Measurements from ENCODE around the gene HOXC9.

The HOXC9 gene

DNA sequence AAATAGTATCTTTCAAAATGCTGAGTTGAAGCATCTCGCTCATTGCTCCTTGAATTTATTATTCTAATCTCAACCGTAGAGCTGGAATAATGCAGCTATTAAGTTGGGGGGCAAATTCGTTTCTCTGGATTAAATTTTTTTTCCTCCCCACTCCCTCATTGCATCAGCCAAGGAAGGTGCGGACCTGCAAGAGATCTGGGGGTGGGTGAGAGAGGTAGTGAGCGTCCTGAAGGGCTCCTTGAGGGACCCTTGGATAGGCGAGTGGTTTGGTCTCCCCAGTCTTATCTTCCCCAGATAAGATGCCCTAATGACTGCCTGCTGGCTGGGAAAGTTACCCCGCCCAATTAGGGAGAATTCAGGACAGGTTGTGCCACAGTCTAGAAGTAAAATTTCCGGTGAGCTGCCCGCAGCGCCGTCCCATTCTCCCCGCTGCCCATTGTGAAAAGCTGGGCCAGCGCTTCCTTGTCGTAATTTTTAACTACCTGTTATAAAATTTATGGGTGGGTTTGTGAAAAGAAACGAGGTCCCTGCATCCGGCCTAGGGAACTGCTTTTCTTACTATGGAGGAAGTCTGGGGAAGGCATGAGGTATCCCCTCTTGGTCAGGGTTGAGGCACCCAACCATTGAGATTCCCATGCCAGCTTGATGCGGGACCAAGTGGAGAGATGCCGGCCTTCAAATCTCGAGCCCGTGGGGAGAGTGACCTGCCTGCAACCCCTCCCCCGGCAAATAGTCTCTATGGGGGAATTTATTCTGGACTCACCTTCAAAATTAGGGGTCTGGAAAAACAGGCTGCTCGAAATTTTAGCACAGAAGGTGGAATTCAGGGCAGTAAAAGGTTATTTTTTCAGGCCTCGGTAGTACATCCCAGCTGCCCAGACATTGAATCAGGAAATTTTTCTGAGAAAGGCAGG is 15.3 kb downstream of the HOXC9 start:
- DNase-seq: no peak

DNA sequence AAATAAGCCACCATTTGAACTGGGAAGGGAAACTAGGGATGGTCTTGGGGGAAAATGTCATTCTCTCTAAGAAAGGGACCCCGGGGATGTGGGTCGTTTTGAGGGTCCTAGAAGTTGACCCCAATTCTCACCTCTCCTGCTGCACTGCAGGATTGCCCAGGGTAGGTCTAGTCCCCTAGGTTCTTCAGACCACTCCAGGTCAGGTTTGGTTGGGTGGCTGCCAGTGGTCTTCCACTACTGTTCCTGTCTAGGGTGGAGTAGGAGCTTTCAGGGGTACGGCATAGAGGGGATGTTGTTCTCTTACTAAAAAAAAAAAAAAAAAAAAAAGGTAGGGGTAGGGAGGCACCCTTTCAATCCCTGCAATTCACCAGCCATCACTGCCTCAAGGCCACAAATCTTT is 16.1 kb downstream of the HOXC9 start:
- no peak for DNase-seq

DNA sequence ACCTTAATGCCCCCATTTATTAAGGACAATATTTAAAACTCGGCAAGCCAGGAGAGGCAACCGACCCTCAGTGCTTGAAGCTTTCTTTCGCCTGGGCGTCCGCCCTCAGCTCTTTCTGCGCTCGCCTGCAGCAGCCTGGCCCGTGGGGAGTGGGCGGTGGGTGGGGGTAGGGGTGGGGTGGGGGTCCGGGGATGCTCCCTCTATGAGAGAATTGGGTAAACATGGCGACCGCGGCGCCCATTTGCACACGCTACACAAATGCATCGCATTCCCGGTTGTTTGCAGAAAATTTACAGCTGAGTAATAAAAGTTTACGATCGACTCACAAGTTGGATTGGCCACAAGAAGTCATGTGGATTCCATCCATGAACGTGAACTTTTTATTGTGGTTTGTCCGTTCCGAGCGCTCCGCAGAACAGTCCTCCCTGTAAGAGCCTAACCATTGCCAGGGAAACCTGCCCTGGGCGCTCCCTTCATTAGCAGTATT is 16.6 kb downstream of the HOXC9 start:
- DNase-seq: peak; percentile 86

DNA sequence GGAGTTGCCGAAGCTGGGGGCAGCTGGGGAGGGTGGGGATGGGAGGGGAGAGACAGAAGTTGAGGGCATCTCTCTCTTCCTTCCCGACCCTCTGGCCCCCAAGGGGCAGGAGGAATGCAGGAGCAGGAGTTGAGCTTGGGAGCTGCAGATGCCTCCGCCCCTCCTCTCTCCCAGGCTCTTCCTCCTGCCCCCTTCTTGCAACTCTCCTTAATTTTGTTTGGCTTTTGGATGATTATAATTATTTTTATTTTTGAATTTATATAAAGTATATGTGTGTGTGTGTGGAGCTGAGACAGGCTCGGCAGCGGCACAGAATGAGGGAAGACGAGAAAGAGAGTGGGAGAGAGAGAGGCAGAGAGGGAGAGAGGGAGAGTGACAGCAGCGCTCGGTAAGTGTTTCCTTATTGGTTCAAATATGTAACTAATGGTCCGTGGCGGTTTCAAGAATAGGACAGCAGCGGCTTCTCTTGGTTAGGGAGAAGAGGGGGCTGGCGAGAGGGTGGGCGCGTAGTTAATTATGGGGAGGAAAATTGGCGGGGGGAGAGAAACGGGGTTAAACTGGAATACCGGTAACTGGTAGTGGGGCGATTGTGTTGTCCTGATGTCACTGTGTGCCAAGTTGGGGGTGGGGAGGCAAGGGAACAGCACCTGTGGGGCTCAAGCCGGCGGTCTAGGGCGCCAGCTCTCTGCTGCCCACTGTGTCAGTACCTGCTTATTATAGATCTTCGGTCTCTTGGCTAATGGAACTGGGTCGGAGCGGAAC is 17.2 kb downstream of the HOXC9 start:
- peak; percentile 75 for DNase-seq

DNA sequence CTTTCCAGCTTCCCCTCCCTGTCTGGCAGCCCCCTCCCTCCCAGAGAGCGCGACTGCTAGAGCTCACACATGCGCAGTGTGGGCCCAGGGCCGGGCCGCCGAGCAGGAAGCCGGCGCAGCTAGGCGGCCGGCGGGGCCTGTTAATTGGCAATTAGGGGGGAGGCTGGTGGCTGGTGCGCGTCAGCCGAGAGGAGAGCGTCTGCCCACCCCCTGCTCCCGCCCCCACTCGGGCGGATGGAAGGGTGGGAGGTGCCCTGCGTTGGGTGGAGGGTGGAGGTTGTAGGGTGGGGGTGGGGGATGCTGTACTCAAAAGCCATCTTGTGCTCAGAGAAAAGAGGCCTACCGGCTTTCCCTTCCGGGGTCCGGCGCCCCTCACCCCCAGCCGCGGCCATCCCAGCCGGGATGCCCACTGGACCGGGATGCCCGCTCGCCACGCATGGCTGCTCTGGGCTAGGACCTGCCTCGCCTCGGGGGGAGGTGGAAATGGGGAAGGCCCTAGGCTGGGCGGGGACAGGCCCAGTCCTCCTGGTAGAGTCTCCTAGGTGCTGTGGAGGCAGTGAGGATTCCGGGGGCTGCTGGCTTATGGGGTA is 18.0 kb downstream of the HOXC9 start:
- DNase-seq: peak; percentile 96

DNA sequence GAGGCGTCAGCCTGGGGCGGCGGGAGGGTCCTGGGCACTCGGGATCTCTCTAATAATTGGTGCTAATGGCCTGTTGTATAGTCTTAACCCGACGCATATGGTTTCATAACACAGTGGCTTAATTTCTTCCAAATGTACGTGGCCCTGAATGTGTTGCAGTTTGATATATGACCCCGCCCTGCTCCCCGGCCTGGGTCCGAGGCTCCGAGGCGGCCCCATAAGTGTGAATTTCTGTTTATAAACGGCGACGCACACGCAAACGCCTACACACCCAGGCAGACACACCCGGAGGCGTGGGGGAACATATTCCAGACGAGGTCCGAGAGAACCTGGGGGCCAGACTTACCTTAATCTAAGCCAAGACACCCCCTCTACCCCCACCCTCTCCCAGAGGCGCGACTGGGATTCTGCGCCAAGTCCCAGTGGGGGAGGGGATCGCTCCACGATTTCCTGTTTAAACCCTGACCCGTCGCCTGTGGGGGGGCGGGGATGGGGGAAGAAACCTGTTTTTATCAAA is 18.6 kb downstream of the HOXC9 start:
- DNase-seq: peak; percentile 66

DNA sequence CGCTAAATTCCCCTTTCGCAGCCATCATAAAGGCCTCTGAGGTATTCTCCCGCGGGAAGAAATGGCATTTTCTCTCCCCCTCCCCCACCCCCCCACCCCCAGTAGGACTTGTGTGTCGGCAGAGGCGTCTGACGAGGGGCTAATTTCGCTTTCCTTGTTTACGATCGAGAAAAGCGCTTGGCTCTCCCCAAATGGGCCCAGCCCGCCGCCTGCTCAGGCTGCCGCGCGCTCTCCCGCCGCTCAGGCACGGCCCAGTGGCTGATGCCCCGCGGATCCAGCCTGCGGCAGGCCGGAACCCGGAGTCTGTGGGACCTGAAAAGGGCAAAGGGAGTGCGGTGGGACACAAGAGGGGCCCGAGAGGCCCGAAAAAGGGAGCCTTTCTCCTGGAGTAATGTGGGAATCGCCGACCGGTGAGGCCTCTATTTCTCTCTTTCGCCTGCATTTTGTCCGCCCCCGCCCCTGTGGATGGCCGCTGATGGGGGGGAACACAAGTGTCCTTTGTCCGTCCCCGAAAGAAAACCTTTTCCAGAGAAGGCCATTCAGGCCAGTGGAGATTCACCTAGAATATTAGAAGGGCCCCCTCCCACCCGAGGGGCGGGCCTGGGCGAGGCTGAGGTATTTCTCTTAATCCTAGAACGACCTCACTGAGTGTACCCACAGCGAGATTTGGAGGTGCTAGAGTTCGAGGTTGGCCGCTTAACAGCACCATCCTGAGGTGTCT is 19.3 kb downstream of the HOXC9 start:
- DNase-seq: peak; percentile 57

DNA sequence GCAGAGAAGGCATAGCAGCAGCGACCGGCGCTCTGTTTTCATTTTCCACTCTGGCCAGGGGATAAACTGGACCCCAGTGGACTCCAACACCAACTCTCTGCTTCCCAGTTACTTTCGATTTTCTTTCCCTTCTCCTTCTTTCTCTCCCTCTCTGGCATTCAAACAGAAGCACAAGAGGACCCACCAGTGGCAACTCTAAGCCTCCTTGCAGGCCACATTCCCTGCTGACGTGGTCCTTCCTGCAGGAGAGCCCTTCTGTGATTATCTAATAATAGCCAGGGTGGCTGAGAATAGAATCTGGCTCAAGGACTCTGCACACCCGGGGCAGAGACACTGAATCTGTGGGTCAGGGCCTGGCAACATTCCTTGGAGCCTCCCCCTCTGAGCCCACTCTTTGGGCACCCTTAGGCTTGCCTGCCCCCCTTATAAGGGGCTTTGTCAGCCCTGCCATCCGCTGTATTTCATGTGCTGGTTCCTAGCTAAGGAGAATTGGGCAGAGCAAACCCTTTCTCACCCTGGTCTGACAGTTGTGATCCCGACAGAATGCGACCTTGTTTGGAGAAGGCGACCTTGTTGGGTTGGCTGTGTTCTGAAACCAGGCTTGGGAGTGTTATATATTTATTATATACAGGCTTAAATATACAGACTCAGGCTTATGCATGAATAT is 20.1 kb downstream of the HOXC9 start:
- no peak for DNase-seq

DNA sequence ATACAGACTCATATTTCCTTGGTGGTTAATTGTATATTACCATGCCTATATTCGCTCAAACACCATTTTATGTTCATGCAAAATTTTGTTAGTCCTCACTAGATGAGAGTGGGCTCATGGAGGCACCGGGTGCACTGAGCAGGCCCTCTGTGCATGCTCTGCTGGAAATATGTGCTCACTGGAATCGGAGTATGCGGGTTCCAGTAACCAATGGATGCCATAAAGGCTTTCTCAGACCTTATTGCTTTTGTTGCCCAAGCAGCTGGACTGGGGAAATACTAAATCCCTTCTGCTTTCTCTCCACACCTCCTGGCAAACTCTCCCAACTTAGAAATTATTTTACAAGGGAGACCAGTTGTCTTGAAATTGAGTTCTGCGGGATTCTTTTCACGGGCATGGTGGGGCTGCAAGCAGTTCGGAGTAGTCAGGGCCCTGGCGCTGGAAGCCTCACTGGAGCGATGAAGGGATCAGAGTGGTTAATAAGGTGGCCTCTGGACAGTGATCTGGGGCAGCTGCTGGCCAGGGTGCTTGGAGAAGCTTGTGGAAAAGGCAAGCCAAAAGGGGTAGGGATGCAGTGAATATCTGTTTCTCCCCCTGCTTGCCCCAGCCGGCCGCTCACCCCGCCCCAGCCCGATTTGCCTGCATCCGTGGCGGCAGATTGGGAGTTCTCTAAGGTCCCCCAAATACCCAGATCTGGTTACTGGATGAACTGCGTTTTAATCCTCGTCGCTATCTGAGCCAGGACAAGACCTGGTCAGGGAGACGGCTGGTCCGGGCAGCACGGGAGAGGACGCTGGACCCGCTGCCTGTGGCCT is 20.8 kb downstream of the HOXC9 start:
- DNase-seq: no peak

DNA sequence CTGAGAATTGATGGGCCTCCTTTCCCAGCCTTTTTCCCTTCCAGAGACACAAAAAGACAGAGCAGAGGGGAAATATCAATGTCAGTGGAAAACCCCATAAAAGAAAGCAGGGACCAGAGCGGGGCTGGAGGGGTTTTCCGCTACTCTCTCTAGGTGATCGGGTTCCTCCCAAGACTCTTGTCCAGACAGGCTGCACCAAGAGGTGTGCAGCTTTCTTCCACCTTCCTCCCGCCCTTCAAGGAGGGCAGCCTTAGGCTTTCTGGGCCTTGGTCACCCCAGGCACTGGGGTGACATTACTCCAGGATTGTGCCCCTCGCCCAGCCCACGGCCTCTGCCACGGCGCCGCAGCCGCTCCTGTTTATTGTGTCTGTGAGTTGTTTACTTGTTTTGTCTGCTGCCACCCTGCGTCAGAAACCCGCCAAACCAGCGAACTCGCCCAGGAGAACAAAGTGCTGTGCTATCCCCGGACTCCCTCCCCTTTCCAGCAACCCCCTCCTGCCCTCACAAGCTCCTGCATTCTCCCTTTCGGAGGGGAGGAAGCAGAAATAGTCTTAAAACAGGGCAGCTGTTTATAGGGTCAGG is 21.6 kb downstream of the HOXC9 start:
- DNase-seq: no peak

DNA sequence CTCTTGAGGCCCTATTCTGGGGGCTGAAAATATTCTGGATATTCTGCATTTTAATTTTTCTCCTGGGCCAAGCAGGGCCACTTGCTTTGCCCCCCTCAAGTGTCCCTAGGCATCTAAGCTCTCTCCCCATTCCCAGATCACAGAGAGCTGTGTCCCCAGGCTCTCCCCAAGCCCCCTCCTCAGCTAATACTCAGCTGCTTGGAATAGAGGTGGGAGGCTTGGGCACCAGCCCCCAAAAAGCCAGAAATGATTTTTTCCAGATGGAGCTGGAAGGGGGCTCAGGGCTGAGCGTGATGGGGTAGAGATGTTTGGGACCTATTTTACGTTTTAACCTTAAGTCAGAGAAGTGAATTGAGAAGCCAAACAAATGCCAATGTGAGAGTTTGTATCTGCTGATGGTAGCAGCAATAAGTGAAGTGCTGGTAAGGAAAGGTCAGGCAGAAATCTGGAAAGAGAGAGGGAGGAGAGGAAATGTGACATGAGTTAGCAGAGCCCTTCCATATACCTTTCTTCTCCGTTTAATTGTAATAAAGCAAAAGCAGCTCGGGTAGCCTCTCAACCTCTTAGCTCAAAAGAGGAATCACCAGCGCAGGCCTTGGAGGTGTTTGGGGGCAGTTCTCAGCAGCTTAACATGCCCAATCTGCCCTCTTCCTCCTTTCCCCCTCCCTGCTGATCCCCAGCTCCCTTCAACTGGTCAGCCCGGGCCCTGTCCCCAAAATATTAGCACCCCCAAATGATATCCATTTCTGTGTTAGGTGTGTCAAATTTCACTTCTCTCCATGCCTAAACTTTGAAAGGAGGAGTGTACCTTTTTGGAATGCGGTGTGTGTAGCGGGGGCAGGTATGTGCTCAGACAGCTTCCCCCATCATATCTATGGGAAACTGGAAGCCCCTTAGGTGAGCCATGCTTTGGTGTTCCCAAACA is 23.3 kb downstream of the HOXC9 start:
- no peak for DNase-seq

DNA sequence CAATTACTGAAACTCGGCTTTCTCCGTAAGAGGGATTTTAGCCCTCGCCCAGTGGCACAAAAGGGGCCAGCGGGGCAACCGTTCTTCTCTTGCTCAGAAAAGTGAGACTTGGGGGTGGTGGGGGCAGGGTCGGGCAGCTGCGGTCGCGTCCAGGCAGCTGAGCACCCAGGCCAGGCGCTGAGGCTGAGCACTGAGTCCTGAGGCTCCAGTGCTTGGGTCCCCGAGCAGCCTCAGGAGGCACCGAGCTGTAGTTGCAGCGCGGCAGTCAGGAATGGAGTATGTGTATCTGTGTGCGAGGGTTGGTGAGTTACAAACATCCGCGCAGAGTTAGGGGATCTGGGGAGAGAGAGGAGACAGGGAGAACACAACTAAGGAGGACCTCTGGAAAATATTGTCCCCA is 24.2 kb downstream of the HOXC9 start:
- no peak for DNase-seq

DNA sequence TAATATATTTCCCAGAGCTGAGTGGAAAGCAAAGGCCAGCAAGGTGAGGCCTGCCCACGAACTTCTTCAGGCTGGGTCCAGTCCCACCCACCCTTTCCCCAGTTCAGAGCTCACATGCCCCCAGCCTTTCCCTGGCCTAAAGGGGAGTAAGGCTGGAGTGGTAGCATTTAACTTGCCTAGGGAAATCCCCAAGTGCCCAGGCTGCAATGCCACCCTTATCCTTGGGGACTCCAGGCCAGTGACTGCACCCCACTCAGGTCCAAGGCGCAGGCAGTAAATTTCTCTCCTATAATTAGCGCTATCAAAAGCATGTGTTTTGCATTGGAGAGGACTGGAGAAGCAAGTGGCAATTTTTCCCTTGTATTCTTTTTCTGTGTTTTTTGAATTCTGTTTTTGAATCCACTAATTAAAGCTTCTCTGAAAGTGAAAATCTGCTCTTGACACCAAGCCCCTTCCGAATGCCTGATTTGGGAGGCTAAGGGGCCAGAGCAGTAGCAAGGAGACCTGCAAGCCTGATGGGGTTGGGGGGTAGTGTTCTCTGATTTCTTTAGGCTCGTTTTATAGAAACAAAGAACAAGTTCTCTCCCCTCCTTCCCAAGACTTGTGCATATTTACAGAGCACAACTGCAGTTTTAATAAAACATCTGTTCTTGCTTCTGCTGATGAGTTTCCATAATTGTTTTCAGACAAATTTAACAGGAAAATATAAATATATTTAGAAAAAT is 24.8 kb downstream of the HOXC9 start:
- no peak for DNase-seq

DNA sequence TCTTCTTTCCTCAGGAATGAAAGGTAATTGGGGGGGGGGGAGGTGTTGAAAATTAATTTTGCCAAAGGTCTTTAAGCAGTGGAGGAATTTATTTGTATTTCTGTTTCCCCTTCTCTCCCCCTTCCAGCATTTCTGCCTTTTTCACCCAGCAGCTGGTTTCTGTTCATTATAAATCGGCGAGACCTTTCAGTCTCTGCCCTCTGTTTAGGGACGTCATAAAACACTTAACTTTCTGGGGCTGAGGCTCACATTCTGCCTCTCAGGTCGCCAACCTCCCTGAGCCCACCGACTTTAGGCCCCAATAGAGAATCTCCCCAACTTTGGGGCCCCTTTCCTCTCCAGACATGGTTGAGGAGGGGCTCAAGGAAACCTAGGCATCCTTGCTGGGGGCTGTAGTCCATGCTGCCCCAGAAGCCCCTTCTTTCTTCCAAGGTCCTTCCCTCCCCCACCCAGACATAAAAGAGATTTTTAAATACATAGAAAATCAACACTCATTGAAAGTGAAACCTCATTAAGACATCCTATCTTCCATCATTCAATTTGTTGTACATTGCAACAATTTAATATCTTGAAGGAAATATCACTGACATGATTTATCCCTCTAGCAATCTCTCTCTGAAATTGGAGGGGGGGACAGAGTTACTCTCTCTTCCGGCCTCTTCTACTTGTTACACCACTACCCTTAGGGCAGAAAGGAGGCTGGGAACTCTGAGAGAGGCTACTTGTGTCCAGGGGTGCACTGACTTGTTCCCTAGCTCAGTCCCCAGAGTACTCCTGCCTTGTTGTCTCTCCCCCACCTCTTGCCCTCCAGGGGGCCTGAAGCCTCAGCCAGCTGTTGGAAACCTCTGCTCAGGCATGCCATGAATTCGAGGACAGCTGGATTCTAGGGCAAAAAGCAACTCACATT is 25.8 kb downstream of the HOXC9 start:
- DNase-seq: peak; percentile 44

DNA sequence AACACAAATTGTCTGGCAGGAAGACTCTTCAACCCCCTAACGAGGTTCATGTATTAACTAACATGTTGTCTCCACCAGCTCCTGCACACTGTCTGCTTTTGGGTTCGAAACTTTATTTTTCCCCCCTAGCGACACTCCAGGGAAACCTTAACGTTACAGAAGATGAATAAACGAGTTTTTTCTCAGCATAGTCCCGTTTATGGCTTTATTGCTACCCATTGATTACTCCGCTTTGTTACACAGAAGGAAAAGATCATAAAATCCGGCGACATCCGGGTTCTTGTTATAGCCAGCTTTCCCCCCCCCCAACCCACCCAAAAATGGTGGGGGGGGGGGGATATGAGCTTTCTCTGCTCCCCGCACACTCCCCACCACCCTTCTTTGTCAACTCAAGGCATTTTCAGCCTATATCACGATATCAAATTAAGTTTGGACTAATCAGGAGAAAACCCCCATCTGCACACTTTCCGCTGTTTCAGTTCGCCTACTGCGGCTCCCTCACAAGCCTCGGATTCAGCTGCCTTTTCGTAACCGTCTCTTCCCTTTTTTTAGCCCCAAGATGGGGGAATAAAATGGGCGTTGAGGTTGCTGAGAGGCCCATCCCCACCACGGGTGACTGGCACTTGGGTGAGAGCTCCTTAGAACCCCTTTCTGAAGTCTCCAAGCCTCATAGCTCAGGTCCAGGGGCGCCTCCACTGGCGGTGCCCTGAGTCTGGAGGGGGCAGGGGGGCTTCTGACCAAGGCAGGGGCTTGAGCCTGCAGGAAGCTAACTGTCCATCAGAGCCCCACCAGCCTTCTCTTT is 26.9 kb downstream of the HOXC9 start:
- DNase-seq: no peak

DNA sequence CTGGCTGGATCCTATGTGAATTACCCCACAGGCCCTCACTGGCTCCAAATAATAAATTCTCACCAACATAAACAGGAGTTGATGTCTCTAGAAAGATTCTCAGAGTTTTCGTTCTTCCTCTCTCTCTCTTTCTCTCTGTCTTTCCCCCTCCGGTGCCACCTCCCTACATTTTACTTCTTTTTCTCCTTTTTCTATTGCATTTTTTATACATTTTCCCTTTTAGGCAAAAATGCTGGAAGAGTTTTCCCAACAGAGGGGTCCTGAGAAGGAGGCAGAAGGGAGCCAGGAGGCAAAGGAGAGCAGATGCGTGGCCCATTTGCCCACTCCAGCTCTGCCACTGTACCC is 27.5 kb downstream of the HOXC9 start:
- DNase-seq: no peak

Data from right hindlimb (tissue), 1 donor.